Ascending aorta (tissue), 2 donors: Measurements from ENCODE around the gene ZNF561. TPM values are rescaled to one million over a fixed set of nuclear protein-coding genes. Genes with fewer than 3 reads are reported as not detected.
A peak's percentile ranks its signal among the peaks of the same experiment; 100 is the strongest.
"Not testable (repeated sequence)": the region's sequence is repeated elsewhere in the genome, so short reads cannot be mapped to it uniquely, and the experiment has no call there.

Experiments
- DNase-seq, 2 donors: peaks; one replicate each; pipeline ENCODE4 v3.0.0-alpha.2; 2019; ENCODE audit warnings: low spot score in 2 of 2
- H3K27ac ChIP-seq, 2 donors: fragments of 200-600 bp; sonication (generic); one replicate each; pipeline ENCODE4 v1.5.1; 2016 to 2017; ENCODE audit warnings: mild to moderate bottlenecking in 1 of 2
- H3K27me3 ChIP-seq: fragments of 200-600 bp; sonication (generic); one replicate; pipeline ENCODE4 v1.5.1; 2017
- H3K36me3 ChIP-seq, 2 donors: fragments of 200-600 bp; sonication (generic); one replicate each; pipeline ENCODE4 v1.5.1; 2016
- H3K4me1 ChIP-seq, 2 donors: fragments of 200-600 bp; sonication (generic); one replicate each; pipeline ENCODE4 v1.5.1; 2016 to 2017; ENCODE audit warnings: mild to moderate bottlenecking in 1 of 2
- H3K4me3 ChIP-seq, 2 donors: fragments of 200-600 bp; sonication (generic); one replicate each; pipeline ENCODE4 v1.5.1; 2016 to 2017; ENCODE audit warnings: mild to moderate bottlenecking in 1 of 2
- H3K9me3 ChIP-seq, 2 donors: fragments of 200-600 bp; sonication (generic); one replicate each; pipeline ENCODE4 v1.5.1; 2016
- CTCF ChIP-seq, 3 experiments: fragments of 200-600 bp in 2 of 3; fragments of 450-650 bp in 1 of 3; sonication (generic) in 2 of 3; IDR thresholded peaks; one replicate each; pipeline ENCODE4 v1.5.1; 2016 to 2019; ENCODE audit warnings: antibody characterized with exemption in 3 of 3, mild to moderate bottlenecking in 1 of 3, moderate library complexity in 1 of 3
- intact Hi-C: fragments of 100-400 bp; cut with DNase I; formaldehyde crosslinking; loops from one replicate; pipeline ENCODE4 v1.15.1; 2023
- total RNA-seq: library from RNA; depleted of rRNA; stranded (reverse); fragments of >200 nt; gene quantifications from one replicate; pipeline ENCODE4 v1.1.0, GENCODE V29; 2016

ZNF561 gene
- total RNA-seq, 1 donor from 2014 or later = 35.4 TPM

DNA sequence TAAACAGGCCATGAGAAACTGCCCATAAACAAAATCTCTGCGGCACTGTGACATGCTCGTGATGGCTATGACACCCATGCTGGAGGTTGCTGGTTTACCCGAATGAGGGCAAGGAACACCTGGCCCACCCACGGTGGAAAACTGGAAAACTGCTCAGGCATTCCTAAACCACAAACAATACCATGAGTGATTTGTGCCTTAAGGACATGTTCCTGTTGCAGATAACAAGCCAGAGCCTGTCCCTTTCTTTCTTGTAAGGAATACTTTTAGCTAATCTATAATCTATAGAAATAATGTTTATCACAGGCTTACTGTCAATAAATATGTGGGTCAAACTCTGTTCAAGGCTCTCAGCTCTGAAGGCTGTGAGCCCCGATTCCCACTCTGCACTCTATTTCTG lies 12.1 kb downstream of the ZNF561 start:
- no peak for DNase-seq
- TF ChIP-seq CTCF (IDR thresholded peaks at IDR 0.05) = no peak
- intact Hi-C loops = no loop called here
- Histone ChIP-seq H3K27me3 (no peaks in the 10 kb centered on the region), H3K4me3 (no peak overlapping the region), H3K4me1 (no peaks in the 10 kb centered on the region), H3K27ac (no peak overlapping the region), H3K9me3 (peaks cover 77 to 92% of the 10 kb centered on the region in 2 donors), H3K36me3 (peaks cover 58 to 71% of the 10 kb centered on the region in 2 donors)

GRCh38 chr19:9597027-9597426 lies 24.0 kb downstream of the ZNF561 start:
- Histone ChIP-seq H3K27ac (no peak overlapping the region), H3K9me3 (peaks cover 9 to 10% of the 10 kb centered on the region in 2 donors), H3K27me3 (no peaks in the 10 kb centered on the region), H3K4me1 (no peaks in the 10 kb centered on the region), H3K36me3 (no peaks in the 10 kb centered on the region), H3K4me3 (no peak overlapping the region)
- intact Hi-C loops = no loop called here
- TF ChIP-seq CTCF (IDR thresholded peaks at IDR 0.05) = no peak
- DNase-seq = no peak

GRCh38 chr19:9586764-9587163 lies 34.3 kb downstream of the ZNF561 start:
- Histone ChIP-seq H3K9me3 (peaks cover 0 to 8% of the 10 kb centered on the region in 2 donors), H3K36me3 (no peaks in the 10 kb centered on the region), H3K4me1 (peaks cover 0 to 9% of the 10 kb centered on the region in 2 donors), H3K4me3 (no peak overlapping the region), H3K27me3 (no peaks in the 10 kb centered on the region), H3K27ac (no peak overlapping the region)
- DNase-seq = peak in 1 of 2 donors; percentile 69
- intact Hi-C loops = no loop called here
- peak; percentile 22 to 58 (median 38) for TF ChIP-seq CTCF (IDR thresholded peaks at IDR 0.05)

DNA sequence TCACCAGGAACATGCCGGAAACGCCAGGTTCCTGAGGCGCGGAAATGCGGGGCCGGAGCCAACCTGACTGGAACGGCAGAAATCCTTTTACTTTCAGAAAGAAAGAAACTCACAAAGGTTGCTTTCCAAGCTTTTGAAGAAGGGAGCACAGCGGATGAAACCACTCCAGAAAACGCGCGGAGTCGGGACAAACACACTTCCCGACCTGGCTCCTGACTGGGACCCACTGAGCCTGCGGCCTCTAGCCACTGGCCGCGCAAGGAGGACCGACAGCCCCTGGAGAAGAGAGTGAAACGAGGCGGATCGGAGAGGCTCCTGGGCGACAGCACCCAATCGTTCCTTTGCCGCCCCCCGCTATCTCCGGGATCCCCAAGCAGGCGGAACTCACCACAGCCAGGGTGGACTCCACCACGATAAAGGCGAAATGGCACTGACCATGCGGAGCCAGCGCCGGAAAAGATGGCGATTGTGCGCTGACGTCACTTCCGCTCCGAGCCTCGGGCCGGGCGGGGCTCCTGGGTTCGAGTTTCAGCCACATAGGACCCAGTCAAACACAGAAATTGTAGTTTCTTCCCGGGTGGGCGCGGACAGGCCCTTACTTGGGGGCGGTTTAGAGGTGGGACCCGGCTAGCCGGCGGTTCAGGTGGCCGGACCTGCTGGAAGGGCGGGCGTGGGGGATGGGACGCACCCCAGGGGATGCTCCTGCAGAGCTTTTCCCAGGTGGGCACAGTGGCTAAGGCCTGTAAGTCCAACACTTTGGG lies 36.8 kb downstream of the ZNF561 start, which contains the start of gene ZNF121:
Gene ZNF121, minus strand, starts transcription at position 432 of the 761 bp plus-strand sequence. CDS start 16,407 bp downstream, outside the sequence.
- H3K9me3 ChIP-seq = peaks cover 3 to 31% of the 10 kb centered on the region in 2 donors
- intact Hi-C loops = loop anchor here (1.0 to 2.0 kb wide), 3 partner anchors 37 to 274 kb away; partner anchors contain the start of gene ZNF561
- DNase-seq = peak; percentile 26 to 90
- H3K4me1 ChIP-seq = peaks cover 0 to 9% of the 10 kb centered on the region in 2 donors
- no peak for TF ChIP-seq CTCF (IDR thresholded peaks at IDR 0.05)
- peaks cover 1 to 14% of the 10 kb centered on the region in 2 donors for H3K36me3 ChIP-seq
- H3K4me3 ChIP-seq = peak within 1 kb of the TSS; percentile 75 to 83
- no peaks in the 10 kb centered on the region for H3K27me3 ChIP-seq
- H3K27ac ChIP-seq = peak within 1 kb of the TSS; percentile 91 to 92

DNA sequence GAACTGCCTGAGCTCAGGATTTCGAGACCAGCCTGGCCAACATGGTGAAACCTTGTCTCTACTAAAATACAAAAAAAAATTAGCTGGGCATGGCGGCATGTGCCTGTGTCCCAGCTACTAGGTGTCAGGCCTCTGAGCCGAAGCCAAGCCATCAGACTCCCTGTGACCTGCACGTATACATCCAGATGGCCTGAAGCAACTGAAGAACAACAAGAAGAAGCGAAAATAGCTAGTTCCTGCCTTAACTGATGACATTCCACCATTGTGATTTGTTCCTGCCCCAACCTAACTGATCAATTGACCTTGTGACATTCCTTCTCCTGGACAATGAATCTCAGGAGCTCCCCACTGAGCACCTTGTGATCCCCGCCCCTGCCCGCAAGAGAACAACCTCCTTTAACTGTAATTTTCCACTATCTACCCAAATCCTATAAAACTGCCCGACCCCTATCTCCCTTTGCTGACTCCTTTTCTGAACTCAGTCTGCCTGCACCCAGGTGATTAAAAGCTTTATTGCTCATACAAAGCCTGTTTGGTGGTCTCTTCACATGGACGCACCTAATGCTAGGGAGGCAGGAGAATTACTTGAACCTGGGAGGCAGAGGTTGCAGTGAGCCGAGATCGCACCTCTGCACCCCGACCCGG lies 38.8 kb downstream of the ZNF561 start:
- DNase-seq, intact Hi-C loops, H3K4me3 ChIP-seq, H3K4me1 ChIP-seq, H3K27me3 ChIP-seq, H3K27ac ChIP-seq: not testable (repeated sequence)
- H3K9me3 ChIP-seq = peaks cover 18 to 51% of the 10 kb centered on the region in 2 donors
- H3K36me3 ChIP-seq = peaks cover 5 to 28% of the 10 kb centered on the region in 2 donors

GRCh38 chr19:9580728-9581127 lies 40.3 kb downstream of the ZNF561 start:
- H3K9me3 ChIP-seq = peaks cover 33 to 66% of the 10 kb centered on the region in 2 donors
- H3K4me3 ChIP-seq = no peak overlapping the region
- H3K27ac ChIP-seq = no peak overlapping the region
- H3K4me1 ChIP-seq = peaks cover 0 to 9% of the 10 kb centered on the region in 2 donors
- H3K27me3 ChIP-seq = no peaks in the 10 kb centered on the region
- TF ChIP-seq CTCF (IDR thresholded peaks at IDR 0.05) = no peak
- intact Hi-C loops = no loop called here
- peaks cover 5 to 28% of the 10 kb centered on the region in 2 donors for H3K36me3 ChIP-seq
- DNase-seq = no peak
